ENCODE measurements around the gene FRMPD4. TPM values are rescaled to one million over a fixed set of nuclear protein-coding genes. Genes with fewer than 3 reads are reported as not detected.

The FRMPD4 gene
- total and polyA plus RNA-seq, 2 donors from 2014 or later = not detected

DNA sequence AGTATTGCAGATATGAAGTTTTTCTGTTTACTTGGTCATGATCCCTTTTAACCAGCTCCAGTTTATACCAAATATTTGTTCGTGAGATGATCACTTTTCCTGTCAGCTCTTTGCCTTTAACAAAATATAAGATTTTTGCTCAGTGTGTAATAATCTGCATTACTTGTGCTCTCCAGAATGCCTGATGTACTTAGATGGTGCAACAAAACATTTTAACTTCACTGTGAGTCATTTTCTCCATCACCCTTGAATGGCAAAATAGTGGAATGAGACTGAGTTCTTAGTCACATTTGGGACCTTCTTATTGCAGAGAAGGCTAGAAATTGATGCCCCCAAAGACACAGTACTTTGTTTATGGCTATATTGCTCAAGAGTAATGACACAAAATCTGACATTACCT, 252.0 kb downstream of the FRMPD4 start:
- no peaks in the 10 kb centered on the region for H3K36me3 ChIP-seq (ENCODE audit: control insufficient read depth in 2 of 3, insufficient read depth in 3 of 3, low read length in 3 of 3)
- H3K9ac ChIP-seq (ENCODE audit: low read length in 3 of 3) = no peak overlapping the region
- no peaks in the 10 kb centered on the region for H3K4me1 ChIP-seq (ENCODE audit: control insufficient read depth in 2 of 3, insufficient read depth in 2 of 3, low read depth in 1 of 3, low read length in 3 of 3)
- DNase-seq (no peak), FAIRE-seq (no peak)
- H3K9me3 ChIP-seq (ENCODE audit: control insufficient read depth in 2 of 3, insufficient read depth in 1 of 3, low read length in 3 of 3) = no peaks in the 10 kb centered on the region
- no peak overlapping the region for H3K27ac ChIP-seq (ENCODE audit: low read depth in 2 of 2, low read length in 2 of 2)
- no peaks in the 10 kb centered on the region for H3K27me3 ChIP-seq (ENCODE audit: control insufficient read depth, insufficient read depth, low read length)
- TF ChIP-seq, protein P1, sequence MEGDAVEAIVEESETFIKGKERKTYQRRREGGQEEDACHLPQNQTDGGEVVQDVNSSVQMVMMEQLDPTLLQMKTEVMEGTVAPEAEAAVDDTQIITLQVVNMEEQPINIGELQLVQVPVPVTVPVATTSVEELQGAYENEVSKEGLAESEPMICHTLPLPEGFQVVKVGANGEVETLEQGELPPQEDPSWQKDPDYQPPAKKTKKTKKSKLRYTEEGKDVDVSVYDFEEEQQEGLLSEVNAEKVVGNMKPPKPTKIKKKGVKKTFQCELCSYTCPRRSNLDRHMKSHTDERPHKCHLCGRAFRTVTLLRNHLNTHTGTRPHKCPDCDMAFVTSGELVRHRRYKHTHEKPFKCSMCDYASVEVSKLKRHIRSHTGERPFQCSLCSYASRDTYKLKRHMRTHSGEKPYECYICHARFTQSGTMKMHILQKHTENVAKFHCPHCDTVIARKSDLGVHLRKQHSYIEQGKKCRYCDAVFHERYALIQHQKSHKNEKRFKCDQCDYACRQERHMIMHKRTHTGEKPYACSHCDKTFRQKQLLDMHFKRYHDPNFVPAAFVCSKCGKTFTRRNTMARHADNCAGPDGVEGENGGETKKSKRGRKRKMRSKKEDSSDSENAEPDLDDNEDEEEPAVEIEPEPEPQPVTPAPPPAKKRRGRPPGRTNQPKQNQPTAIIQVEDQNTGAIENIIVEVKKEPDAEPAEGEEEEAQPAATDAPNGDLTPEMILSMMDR (IDR thresholded peaks at IDR 0.05; ENCODE audit: borderline replicate concordance, extremely low read depth, insufficient read depth) = no peak
- H3K4me3 ChIP-seq (ENCODE audit: low read length in 3 of 3) = no peak overlapping the region
- intact Hi-C loops (cut with DNase I) = no loop called here

DNA sequence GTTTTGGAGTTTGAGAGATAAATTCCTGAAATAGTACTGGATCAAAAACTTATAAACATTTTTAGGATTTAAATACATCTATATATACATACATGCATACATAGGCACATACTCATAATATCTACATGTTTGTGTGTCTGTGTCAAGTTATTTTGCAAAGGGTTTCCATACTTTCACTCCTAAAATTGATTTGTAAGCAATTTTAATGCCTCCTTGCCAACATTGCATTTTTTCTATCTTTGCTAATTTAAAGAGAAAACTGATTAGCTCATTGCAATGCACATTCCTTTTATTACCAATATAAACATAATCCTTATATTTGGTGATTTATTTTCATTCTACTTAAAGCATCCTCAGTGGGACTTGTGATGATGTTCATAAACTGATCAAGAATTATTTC, 258.3 kb downstream of the FRMPD4 start:
- intact Hi-C loops (cut with DNase I) = no loop called here
- FAIRE-seq = no peak

DNA sequence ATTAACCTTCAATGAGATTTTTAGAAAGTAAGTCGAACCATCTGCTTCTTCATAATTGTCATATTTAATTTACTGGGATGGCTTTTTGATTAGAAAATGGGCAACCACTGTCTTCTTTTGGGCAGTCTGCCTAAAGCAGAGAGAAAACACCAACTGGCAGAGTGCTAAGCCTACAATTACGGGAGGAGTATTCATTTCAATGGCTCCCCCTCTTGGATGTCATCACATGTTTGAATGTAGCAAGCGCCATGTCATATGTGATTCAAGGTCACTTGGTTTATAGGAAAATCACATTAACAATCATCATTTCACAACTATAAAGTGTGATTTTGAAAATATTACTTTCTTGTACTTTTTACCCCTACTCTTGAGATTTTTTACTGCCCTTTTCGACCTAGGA, 261.9 kb downstream of the FRMPD4 start:
- Histone ChIP-seq H3K36me3 (ENCODE audit: control insufficient read depth in 2 of 3, insufficient read depth in 3 of 3, low read length in 3 of 3) (no peaks in the 10 kb centered on the region), H3K4me1 (ENCODE audit: control insufficient read depth in 2 of 3, insufficient read depth in 2 of 3, low read depth in 1 of 3, low read length in 3 of 3) (no peaks in the 10 kb centered on the region), H3K27ac (ENCODE audit: low read depth in 2 of 2, low read length in 2 of 2) (no peak overlapping the region), H3K4me3 (ENCODE audit: low read length in 3 of 3) (no peak overlapping the region), H3K9ac (ENCODE audit: low read length in 3 of 3) (no peak overlapping the region), H3K9me3 (ENCODE audit: control insufficient read depth in 2 of 3, insufficient read depth in 1 of 3, low read length in 3 of 3) (no peaks in the 10 kb centered on the region), H3K27me3 (ENCODE audit: control insufficient read depth, insufficient read depth, low read length) (peaks cover 3% of the 10 kb centered on the region)
- intact Hi-C loops (cut with DNase I) = no loop called here
- FAIRE-seq (no peak), DNase-seq (no peak)
- TF ChIP-seq, protein P1 (IDR thresholded peaks at IDR 0.05; ENCODE audit: borderline replicate concordance, extremely low read depth, insufficient read depth) = no peak

More for the DNA sequence above, 258.3 kb downstream of the FRMPD4 start:
- Histone ChIP-seq H3K9me3 (ENCODE audit: control insufficient read depth in 2 of 3, insufficient read depth in 1 of 3, low read length in 3 of 3) (no peaks in the 10 kb centered on the region), H3K9ac (ENCODE audit: low read length in 3 of 3) (no peak overlapping the region), H3K27me3 (ENCODE audit: control insufficient read depth, insufficient read depth, low read length) (peaks cover 3% of the 10 kb centered on the region), H3K27ac (ENCODE audit: low read depth in 2 of 2, low read length in 2 of 2) (no peak overlapping the region), H3K4me1 (ENCODE audit: control insufficient read depth in 2 of 3, insufficient read depth in 2 of 3, low read depth in 1 of 3, low read length in 3 of 3) (no peaks in the 10 kb centered on the region), H3K36me3 (ENCODE audit: control insufficient read depth in 2 of 3, insufficient read depth in 3 of 3, low read length in 3 of 3) (no peaks in the 10 kb centered on the region), H3K4me3 (ENCODE audit: low read length in 3 of 3) (no peak overlapping the region)
- TF ChIP-seq, protein P1 (IDR thresholded peaks at IDR 0.05; ENCODE audit: borderline replicate concordance, extremely low read depth, insufficient read depth) = no peak
- DNase-seq = no peak

GRCh38 chrX:12401252-12401651, 263.0 kb downstream of the FRMPD4 start:
- FAIRE-seq (no peak), DNase-seq (peak in 1 of 5 donors; percentile 26)
- H3K36me3 ChIP-seq (ENCODE audit: control insufficient read depth in 2 of 3, insufficient read depth in 3 of 3, low read length in 3 of 3) = no peaks in the 10 kb centered on the region
- no peak overlapping the region for H3K9ac ChIP-seq (ENCODE audit: low read length in 3 of 3)
- peaks cover 3% of the 10 kb centered on the region for H3K27me3 ChIP-seq (ENCODE audit: control insufficient read depth, insufficient read depth, low read length)
- H3K9me3 ChIP-seq (ENCODE audit: control insufficient read depth in 2 of 3, insufficient read depth in 1 of 3, low read length in 3 of 3) = no peaks in the 10 kb centered on the region
- no peaks in the 10 kb centered on the region for H3K4me1 ChIP-seq (ENCODE audit: control insufficient read depth in 2 of 3, insufficient read depth in 2 of 3, low read depth in 1 of 3, low read length in 3 of 3)
- H3K4me3 ChIP-seq (ENCODE audit: low read length in 3 of 3) = no peak overlapping the region
- intact Hi-C loops (cut with DNase I) = no loop called here
- H3K27ac ChIP-seq (ENCODE audit: low read depth in 2 of 2, low read length in 2 of 2) = no peak overlapping the region
- TF ChIP-seq, protein P1 (IDR thresholded peaks at IDR 0.05; ENCODE audit: borderline replicate concordance, extremely low read depth, insufficient read depth) = no peak
